Activated T-cell treated with anti-CD3 and anti-CD28 coated beads for 24 hours (primary cell): Measurements from ENCODE around the gene HAGH.

Source experiments
- DNase-seq: peaks from one replicate; pipeline ENCODE4 v3.0.0-alpha.2; 2020; ENCODE audit warnings: low read depth

HAGH gene

DNA sequence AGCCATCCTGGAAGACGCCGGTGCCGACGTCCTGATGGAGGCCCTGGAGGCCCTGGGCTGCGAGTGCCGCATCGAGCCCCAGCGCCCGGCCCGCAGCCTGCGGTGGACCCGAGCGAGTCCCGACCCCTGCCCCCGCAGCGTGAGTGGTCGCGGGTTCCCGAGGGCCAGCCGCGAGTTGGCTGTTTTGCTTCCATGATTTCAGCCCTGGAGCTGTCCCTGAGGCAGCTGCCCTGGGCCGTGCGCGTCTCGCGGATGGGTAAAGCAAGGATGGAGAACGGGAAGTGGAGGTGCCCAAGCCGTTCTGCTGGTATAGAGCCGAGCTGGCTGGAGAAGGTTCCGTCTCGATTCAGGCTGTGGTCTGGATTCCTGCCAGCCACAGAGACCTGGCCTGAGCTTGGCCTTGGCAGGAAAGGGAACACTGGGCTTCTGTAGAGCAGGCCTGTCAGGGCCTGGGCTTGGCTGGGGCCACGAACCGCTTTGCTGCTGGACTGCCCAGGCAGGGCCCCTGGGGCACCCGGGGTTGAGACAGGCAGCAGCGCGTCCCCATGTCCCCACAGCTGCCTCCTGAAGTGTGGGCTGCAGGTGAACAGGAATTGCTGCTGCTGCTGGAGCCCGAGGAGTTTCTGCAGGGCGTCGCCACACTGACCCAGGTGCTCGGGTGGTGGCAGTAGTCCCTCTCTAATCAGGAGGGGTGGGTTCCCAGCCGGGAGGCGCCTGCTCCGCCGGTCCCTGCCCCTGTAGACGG is 52.8 kb downstream of the HAGH start:
- no peak for DNase-seq

DNA sequence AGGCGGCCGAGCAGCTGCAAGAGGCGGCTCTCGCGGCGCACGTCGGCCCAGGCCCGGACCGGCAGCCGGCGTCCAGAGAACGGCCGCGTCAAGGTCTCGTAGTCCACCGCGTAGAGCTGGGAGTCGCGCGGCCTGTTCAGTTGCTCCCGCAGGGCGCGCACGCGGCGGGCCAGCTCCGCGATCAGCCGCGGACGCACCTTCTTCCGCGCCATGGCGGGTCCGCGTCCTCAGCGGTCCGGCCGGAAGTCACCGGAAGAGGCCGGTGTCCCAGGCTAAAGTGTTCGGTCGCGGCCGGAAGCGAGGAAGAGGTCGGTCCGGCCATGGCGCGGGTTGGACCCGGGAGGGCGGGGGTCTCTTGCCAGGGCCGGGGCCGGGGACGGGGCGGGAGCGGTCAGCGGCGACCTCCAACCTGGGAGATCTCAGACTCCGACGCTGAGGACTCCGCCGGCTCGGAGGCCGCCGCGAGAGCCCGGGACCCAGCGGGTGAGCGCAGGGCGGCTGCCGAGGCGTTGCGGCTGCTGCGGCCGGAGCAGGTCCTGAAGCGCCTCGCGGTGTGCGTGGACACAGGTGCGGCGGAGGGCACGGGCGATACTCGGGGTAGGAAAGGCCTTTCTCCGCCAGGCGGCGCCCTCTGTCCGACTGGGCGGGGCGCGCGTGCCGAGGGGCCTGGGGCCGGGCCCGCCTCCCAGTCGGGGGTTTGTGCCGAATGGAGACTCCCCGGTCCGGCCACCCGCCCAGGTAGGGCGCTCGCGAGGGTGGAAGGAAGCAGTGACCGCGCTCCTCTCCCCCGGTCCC is 53.5 kb downstream of the HAGH start, which contains the start of gene MRPS34:
Gene MRPS34 (minus strand): TSS at position 227 of the 795 bp plus-strand sequence. CDS start 15 bp downstream, at position 212.
- peak; percentile 75 for DNase-seq

DNA sequence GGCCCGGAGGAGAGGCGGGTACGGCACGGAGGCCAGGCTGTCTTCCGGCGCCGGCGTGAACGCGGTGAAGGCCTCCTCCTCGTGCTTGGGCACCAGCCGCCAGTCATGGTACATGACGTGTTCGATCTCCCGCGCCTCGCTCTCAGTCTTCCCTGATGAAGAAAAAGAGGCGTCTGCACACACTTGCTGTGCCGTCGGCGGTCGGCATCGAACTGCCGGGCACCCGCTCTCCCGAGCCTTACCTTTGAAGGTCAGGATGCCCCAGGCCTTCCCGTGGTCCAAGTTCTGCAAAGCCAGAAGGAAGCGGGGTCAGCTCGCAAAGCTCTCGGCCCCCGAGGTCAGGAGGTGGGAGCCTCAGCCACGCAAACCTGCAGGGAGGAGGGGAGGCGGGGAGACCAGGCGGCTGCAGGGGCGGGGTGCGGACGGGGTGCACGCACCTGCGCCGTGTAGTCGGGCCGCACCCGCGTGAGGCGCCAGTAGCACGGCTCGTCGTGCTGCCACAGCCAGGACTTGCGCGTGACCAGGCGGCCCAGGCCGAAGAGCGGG is 54.2 kb downstream of the HAGH start, which contains the start of gene EME2:
Gene EME2 (plus strand): TSS at position 449 of the 546 bp plus-strand sequence. CDS start 418 bp downstream, outside the sequence.
- DNase-seq, result peak; percentile 41

DNA sequence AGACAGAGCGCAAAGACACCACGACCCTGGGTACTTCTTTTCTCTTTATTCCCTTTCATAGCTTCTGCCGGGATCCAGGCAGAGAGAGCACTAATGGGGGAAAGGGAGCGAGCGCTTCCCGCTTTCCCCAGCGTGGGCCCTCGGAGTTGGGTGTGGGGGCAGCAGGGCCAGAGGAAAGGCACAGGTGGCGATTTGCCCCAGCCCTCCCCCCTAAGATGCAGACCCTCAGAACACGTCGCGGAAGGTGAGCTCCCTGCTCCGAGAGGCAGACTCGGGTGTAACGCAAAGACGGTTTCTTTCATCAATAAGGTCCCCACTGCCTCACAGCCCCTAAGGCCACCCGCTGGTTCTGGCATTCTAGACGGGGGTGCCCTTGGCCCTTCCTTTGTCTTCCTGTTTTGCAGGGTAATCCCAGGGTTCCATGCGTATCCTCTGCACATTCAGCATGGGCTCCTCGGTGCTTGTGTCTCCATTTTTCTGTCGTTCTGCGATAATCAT is 54.7 kb downstream of the HAGH start:
- DNase-seq, result no peak

GRCh38 chr16:1771188-1771863 is 55.3 kb downstream of the HAGH start, which contains the start of gene NME3:
NME3 (minus strand) TSS chr16:1771543; CDS start chr16:1771534, 9 bp downstream.
- DNase-seq, result peak; percentile 73

GRCh38 chr16:1770328-1771187 is 56.1 kb downstream of the HAGH start:
- DNase-seq, result peak; percentile 45

- DNase-seq, result no peak
These were observed 57.0 kb downstream of the HAGH start for GRCh38 chr16:1769402-1770300.

DNA sequence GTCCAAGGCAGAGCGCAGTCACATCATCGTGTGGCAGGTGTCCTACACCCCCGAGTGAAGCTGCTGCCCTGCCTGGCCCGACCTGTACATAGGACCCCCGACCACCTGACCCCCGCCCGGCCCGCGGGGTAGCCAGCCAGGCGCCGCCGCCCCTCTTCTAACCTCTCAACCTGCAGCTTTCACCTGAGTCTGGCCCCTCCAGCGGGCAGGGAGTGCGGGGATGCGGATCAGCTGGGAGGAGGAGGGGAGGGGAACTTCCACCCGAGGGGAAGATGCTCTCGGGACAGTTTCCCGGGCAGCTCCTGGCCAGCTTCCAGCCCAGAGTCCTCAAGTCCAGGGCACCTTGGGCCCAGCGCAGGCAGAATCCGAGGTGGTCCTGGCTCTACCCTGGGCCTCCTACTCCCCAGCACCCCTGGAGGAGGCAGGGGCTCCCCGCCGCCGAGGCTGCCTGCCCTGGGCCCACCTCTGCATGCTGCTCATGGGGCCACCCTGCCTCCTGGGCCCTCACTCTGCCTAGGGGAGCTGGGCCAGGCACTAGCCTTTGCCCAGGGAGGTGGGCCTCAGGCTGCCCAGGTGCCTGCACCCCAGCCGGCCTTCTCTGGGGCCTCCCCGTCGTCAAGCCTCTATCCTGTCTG is 57.7 kb downstream of the HAGH start:
- no peak for DNase-seq

- no peak for DNase-seq
These were observed 58.4 kb downstream of the HAGH start for GRCh38 chr16:1768061-1768766.

GRCh38 chr16:1767116-1767994 is 59.3 kb downstream of the HAGH start:
- DNase-seq, result no peak

DNA sequence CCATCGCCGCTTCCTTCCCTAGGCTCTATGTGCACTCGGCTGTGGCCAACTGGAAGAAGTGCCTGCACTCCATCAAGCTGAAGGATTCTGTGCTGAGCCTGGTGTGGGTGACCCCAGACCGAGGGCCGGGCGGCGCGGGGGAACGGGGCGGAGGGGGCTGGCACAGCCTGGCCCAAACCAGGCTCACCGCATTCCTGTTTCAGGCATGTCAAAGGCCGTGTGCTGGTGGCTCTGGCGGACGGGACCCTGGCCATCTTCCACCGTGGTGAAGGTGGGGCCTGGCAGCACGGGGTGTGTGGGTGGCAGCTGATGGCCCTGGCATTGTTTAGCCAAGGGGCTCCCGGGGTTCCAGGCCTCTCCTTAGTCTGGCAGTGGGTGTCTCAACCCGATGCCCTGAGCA is 59.9 kb downstream of the HAGH start:
- no peak for DNase-seq

- no peak for DNase-seq
These were observed 60.4 kb downstream of the HAGH start for GRCh38 chr16:1766231-1766630.

- no peak for DNase-seq
These were observed 60.8 kb downstream of the HAGH start for GRCh38 chr16:1765826-1766225.

DNA sequence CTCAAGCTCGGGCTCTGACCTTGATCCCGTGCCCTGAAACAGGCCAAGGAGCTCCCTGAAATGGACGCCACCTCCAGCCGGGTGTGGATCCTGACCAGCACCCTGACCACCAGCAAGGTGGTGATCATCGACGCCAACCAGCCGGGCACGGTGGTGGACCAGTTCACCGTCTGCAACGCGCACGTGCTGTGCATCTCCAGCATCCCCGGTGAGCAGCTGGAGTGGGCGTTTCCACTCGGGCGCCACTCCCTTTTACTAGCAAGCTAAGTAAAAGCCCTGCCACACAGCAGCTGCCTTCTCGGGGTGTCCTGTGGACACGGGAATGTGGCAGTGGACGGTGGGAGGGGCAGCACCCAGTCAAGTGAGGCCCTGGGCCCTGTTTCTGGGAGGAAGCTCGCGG is 61.7 kb downstream of the HAGH start:
- DNase-seq, result no peak

DNA sequence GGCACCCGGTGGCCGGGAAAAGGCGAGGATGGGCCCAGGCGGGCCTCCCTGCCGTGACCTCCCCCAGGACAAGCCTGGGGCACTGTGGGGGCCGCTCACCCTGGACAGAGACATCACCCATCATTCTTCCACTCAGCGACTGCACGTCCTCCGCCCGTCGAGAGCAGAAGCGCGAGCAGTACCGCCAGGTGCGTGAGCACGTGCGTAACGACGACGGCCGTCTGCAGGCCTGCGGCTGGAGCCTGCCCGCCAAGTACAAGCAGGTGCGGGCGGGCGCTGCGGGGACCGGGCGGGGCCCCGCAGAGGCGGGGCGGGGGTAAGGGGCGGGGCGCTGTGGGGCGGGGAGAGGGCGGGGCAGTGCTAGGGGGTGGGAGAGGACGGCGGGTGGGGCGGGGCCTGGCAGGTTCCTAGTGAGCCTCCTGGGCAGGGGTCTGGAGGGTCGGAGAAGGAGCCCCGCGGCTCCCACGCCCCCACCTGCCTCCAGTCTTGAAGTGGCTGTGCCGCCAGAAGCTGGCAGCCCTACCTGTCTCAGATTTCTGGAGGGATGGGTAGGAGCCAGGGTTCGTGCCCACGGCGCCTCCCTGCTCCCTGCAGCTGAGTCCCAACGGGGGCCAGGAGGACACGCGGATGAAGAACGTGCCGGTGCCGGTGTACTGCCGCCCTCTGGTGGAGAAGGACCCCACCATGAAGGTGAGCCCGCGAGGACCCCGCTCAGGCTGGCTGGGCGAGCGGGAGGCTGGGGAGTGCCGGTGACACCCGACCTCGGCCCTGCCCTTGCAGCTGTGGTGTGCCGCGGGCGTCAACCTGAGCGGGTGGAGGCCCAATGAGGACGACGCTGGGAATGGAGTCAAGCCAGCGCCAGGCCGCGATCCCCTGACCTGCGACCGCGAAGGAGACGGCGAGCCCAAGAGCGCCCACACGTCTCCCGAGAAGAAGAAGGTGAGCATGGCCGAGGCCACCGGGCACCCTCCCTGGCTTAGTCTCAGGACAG is 62.8 kb downstream of the HAGH start:
- no peak for DNase-seq

DNA sequence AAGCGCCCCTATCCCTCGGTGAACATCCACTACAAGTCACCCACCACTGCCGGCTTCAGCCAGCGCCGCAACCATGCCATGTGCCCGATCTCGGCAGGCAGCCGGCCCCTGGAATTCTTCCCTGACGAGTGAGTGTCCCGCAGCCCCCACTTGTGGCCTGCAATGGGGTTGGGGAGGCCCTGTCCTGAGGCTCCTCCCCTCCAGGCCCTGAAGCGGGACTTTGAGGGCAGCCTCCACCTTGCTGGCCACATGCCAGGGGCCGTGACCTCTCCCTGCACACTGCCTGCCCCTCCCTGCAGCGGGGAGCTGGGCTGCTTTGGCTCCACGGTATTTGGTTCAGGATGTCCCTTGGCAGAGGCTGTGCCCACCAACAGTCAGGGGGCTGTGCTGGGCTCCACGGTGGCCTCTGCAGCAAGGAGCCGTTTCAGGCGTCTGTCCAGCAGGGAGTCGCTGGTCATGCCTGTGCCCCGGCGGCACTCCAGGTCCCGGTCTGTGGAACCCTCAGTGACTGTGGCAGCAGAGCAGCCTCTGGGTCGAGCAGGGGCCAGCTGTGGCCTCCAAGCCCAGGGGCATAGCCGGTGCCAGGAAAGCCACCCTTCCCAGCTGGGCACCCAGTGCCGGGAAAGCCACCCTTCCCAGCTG is 63.6 kb downstream of the HAGH start:
- no peak for DNase-seq
